HCT116 (cell line): Measurements from ENCODE around the gene ITGA7. TPM values are rescaled to one million over a fixed set of nuclear protein-coding genes. Genes with fewer than 3 reads are reported as not detected.

Source experiments
- ATAC-seq: fragments of 200-7000 bp; cut with Tn5 transposase; 2 replicates; pipeline ENCODE4 v1.9.1; 2020; ENCODE audit warnings: mild to moderate bottlenecking, moderate library complexity
- BruUV-seq: library from RNA; stranded (reverse); fragments of 400-500 nt; replicated peaks from 2 replicates; lab custom pipeline; 2021; lab: Mats Ljungman, UMichigan
- CTCF ChIA-PET: fragments of 300-600 bp; sonication (Branson Sonifier 250); formaldehyde crosslinking; loops from one replicate; lab custom pipeline; 2021; ENCODE audit warnings: antibody characterized with exemption; lab: Charles Lee
- POLR2A ChIA-PET: fragments of 300-600, 350-600 bp; sonication (Branson Sonifier 250); formaldehyde crosslinking; loops from one replicate; lab custom pipeline; 2021; ENCODE audit warnings: antibody characterized with exemption; lab: Charles Lee
- RAD21 ChIA-PET, 2 experiments: fragments of 300-600 bp; sonication (Branson Sonifier 250); formaldehyde crosslinking; loops; one replicate each; lab custom pipeline; 2023; ENCODE audit warnings: low total read pairs in 2 of 2; ENCODE audit not compliant: uncharacterized antibody in 2 of 2, unreplicated experiment in 2 of 2, low non-redundant PET in 1 of 2; lab: Charles Lee
- DNase-seq: peaks from one replicate; pipeline ENCODE4 v3.0.0-alpha.2; 2010; ENCODE audit warnings: low read depth, low spot score
- H2AFZ ChIP-seq: fragments of 200-600 bp; shearing (Covaris generic), sonication (generic); 2 replicates; pipeline ENCODE4 v1.6.1; 2017; ENCODE audit warnings: low read depth, mixed run types, mixed read lengths, antibody characterized with exemption, low read length; ENCODE audit not compliant: poor library complexity, severe bottlenecking
- H3K27ac ChIP-seq: 2 replicates; pipeline ENCODE4 v1.5.1; 2012; ENCODE audit warnings: low read depth, low read length
- H3K27me3 ChIP-seq: fragments of 200-600 bp; sonication (generic); 2 replicates; pipeline ENCODE4 v1.6.1; 2016; ENCODE audit warnings: mixed run types, low read length, mixed read lengths; ENCODE audit not compliant: insufficient read depth
- H3K36me3 ChIP-seq, 2 experiments: fragments of 200-500 bp in 1 of 2; fragments of 200-600 bp in 1 of 2; sonication (Bioruptor generic) in 1 of 2; sonication (generic) in 1 of 2; 2 replicates each; pipeline versions ENCODE4 v1.5.1 to v1.6.1; 2014 to 2016; ENCODE audit warnings: low read length in 2 of 2, inconsistent platforms in 1 of 2, mixed read lengths in 1 of 2, mixed run types in 1 of 2; ENCODE audit not compliant: insufficient read depth in 2 of 2, control insufficient read depth in 1 of 2
- H3K4me1 ChIP-seq, 2 experiments: fragments of 200-600 bp in 1 of 2; sonication (generic) in 1 of 2; 2 replicates each; pipeline versions ENCODE4 v1.5.1 to v1.6.1; 2012 to 2017; ENCODE audit warnings: low read length in 2 of 2, inconsistent platforms in 1 of 2, mild to moderate bottlenecking in 1 of 2, mixed read lengths in 1 of 2, mixed run types in 1 of 2, moderate library complexity in 1 of 2; ENCODE audit not compliant: insufficient read depth in 2 of 2, control insufficient read depth in 1 of 2
- H3K4me2 ChIP-seq: fragments of 200-600 bp; sonication (generic); 2 replicates; pipeline ENCODE4 v1.6.1; 2017; ENCODE audit warnings: mixed run types, low read length, mixed read lengths
- H3K4me3 ChIP-seq, 2 experiments: fragments of 200-600 bp in 1 of 2; sonication (generic) in 1 of 2; replicated peaks in 1 of 2; 2 replicates each; pipeline ENCODE4 v1.5.1; 2011 to 2016; ENCODE audit warnings: low read length in 2 of 2, control low read depth in 1 of 2, low read depth in 1 of 2, mild to moderate bottlenecking in 1 of 2, mixed read lengths in 1 of 2, mixed run types in 1 of 2
- H3K79me2 ChIP-seq: fragments of 200-600 bp; sonication (generic); 2 replicates; pipeline ENCODE4 v1.6.1; 2017; ENCODE audit warnings: mild to moderate bottlenecking, mixed run types, low read length, moderate library complexity, mixed read lengths; ENCODE audit not compliant: insufficient read depth
- H3K9ac ChIP-seq: fragments of 200-600 bp; sonication (generic); 2 replicates; pipeline ENCODE4 v1.6.1; 2016; ENCODE audit warnings: low read length, mixed read lengths
- H3K9me2 ChIP-seq: fragments of 200-600 bp; sonication (generic), shearing (Covaris generic); 2 replicates; pipeline ENCODE4 v1.6.1; 2017; ENCODE audit warnings: mixed run types, mild to moderate bottlenecking, moderate library complexity; ENCODE audit not compliant: insufficient read depth
- H3K9me3 ChIP-seq, 2 experiments: fragments of 200-500 bp in 1 of 2; fragments of 200-600 bp in 1 of 2; sonication (Bioruptor generic) in 1 of 2; sonication (generic) in 1 of 2; 2 replicates each; pipeline ENCODE4 v1.6.1; 2014 to 2017; ENCODE audit warnings: low read length in 2 of 2, mixed read lengths in 2 of 2, inconsistent platforms in 1 of 2, low read depth in 1 of 2, mild to moderate bottlenecking in 1 of 2, mixed run types in 1 of 2, moderate library complexity in 1 of 2; ENCODE audit not compliant: control insufficient read depth in 1 of 2, insufficient read depth in 1 of 2
- H4K20me1 ChIP-seq: fragments of 200-600 bp; sonication (generic), shearing (Covaris generic); 2 replicates; pipeline ENCODE4 v1.6.1; 2017; ENCODE audit warnings: mixed run types, mild to moderate bottlenecking, moderate library complexity; ENCODE audit not compliant: insufficient read depth
- FOSL1 ChIP-seq: IDR thresholded peaks from 2 replicates; pipeline ENCODE4 v1.6.1; 2012; ENCODE audit warnings: low read depth
- JUND ChIP-seq: IDR thresholded peaks from 2 replicates; pipeline ENCODE4 v1.6.1; 2012
- POLR2A ChIP-seq: IDR thresholded peaks from 2 replicates; pipeline ENCODE4 v1.7.0; 2011; ENCODE audit warnings: borderline replicate concordance; ENCODE audit not compliant: insufficient read depth, insufficient read length; ENCODE audit errors: extremely low read depth
- SRF ChIP-seq: IDR thresholded peaks from 2 replicates; pipeline ENCODE4 v1.6.1; 2012; ENCODE audit warnings: low read depth
- TCF7L2 ChIP-seq: IDR thresholded peaks from 2 replicates; pipeline ENCODE4 v1.7.0; 2011; ENCODE audit warnings: borderline replicate concordance, inconsistent platforms; ENCODE audit not compliant: insufficient read depth, insufficient read length; ENCODE audit errors: extremely low read depth
- ZNF274 ChIP-seq: fragments of 200-500 bp; sonication (Bioruptor generic); IDR thresholded peaks from 2 replicates; pipeline ENCODE4 v1.6.1; 2014; ENCODE audit warnings: mild to moderate bottlenecking, low read depth, low read length, inconsistent platforms
- intact Hi-C: fragments of 100-400 bp; cut with micrococcal nuclease; formaldehyde crosslinking; loops from 2 replicates; pipeline ENCODE4 v1.10.0; 2022
- total RNA-seq: library from RNA; stranded (reverse); gene quantifications from one replicate; pipeline ENCODE4 v1.2.1, GENCODE V29; 2021; ENCODE audit not compliant: unreplicated experiment
- TF ChIP-seq, protein P1 (sequence below): IDR thresholded peaks from 2 replicates; pipeline ENCODE4 v1.6.1; 2011; ENCODE audit warnings: mild to moderate bottlenecking, low read length, moderate library complexity; ENCODE audit not compliant: insufficient replicate concordance; ENCODE audit errors: extremely low read depth
- TF ChIP-seq, protein P2 (sequence below): IDR thresholded peaks from 2 replicates; pipeline ENCODE4 v1.6.1; 2012; ENCODE audit warnings: low read depth

Gene ITGA7
- total RNA-seq, 1 experiment from 2014 or later: 17.8 TPM

DNA sequence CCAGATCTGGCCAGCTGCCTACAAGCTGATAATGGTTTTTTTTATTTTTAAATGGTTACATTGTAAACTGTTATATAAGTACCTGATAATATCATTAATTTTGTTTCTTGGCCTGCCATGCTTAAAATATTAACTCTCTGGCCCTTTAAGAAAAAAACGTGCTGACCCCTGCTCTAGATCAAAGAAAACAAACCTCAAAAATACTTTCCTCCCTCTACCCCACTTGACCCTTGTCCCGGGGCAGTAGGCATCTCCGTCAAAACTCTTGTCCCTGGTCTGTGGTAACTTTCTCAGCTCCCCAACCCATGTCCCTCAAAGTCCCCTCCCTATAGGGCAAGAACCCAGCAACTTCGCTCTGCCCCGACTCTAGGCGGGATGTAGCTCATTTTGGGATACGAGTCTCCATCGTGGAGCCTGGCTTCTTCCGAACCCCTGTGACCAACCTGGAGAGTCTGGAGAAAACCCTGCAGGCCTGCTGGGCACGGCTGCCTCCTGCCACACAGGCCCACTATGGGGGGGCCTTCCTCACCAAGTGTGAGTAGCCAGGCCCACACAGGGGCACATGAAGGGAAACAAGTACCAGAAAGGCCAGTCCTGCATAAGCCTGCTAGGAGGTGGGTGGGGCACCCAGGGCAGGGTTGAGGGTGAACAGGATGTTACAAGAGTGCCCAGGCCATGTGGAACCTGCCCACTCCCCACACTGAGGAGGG is 16.0 kb upstream of the ITGA7 start:
- H3K27me3 ChIP-seq: no peaks in the 10 kb centered on the region
- H3K9ac ChIP-seq: no peak overlapping the region
- peaks cover 22% of the 10 kb centered on the region for H3K79me2 ChIP-seq
- H3K36me3 ChIP-seq: peaks cover 9 to 41% of the 10 kb centered on the region in 2 experiments; a peak in 3 of 4 replicates
- no peaks in the 10 kb centered on the region for H3K9me3 ChIP-seq
- no TSS peak for BruUV-seq
- TF ChIP-seq FOSL1: no peak
- TF ChIP-seq, protein P1, sequence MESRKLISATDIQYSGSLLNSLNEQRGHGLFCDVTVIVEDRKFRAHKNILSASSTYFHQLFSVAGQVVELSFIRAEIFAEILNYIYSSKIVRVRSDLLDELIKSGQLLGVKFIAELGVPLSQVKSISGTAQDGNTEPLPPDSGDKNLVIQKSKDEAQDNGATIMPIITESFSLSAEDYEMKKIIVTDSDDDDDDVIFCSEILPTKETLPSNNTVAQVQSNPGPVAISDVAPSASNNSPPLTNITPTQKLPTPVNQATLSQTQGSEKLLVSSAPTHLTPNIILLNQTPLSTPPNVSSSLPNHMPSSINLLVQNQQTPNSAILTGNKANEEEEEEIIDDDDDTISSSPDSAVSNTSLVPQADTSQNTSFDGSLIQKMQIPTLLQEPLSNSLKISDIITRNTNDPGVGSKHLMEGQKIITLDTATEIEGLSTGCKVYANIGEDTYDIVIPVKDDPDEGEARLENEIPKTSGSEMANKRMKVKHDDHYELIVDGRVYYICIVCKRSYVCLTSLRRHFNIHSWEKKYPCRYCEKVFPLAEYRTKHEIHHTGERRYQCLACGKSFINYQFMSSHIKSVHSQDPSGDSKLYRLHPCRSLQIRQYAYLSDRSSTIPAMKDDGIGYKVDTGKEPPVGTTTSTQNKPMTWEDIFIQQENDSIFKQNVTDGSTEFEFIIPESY: no peak
- H3K9me2 ChIP-seq: no peaks in the 10 kb centered on the region
- peak overlapping the region; percentile 14; the same call in 1 of the 2 replicates for H3K27ac ChIP-seq
- H2AFZ ChIP-seq: no peak overlapping the region
- ChIA-PET CTCF (interaction anchor here (1.1 to 2.0 kb wide), 4 partner anchors 8 to 18 kb away, joined by 3 to 12 read pairs (median 4); partner anchors contain the start of gene BLOC1S1), POLR2A (interaction anchor here (1.1 to 1.8 kb wide), 2 partner anchors 14 to 41 kb away, joined by 3 to 9 read pairs; no protein-coding TSS in a partner anchor), RAD21 (interaction anchor here in 1 of 2 experiments (0.6 kb wide), 1 partner anchor 13 kb away, joined by 3 read pairs; no protein-coding TSS in a partner anchor)
- intact Hi-C loops: no loop called here
- peaks cover 26 to 61% of the 10 kb centered on the region in 2 experiments for H3K4me1 ChIP-seq
- H3K4me3 ChIP-seq: no peak overlapping the region
- H3K4me2 ChIP-seq: no peak overlapping the region
- H4K20me1 ChIP-seq: no peaks in the 10 kb centered on the region
- ATAC-seq (no peak), DNase-seq (no peak)

DNA sequence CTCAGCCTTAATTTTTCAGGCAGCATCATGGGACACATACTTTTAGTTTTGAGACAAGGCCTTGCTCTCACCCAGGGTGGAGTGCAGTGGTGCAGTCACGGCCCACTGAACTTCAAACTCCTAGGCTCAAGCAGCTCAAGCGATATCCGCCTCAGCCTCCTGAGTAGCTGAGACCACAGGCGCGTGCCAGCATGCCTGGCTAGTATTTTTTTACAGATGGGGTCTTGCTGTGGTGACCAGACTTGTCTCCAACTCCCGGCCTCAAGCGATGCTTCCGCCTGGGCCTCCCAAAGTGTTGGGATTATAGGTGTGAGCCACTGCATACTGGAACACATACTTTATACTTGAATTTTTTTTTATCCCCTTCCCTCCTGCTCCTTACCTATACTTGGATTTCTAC is 15.2 kb upstream of the ITGA7 start:
- Histone ChIP-seq H3K4me2 (no peak overlapping the region), H3K27ac (no peak overlapping the region), H4K20me1 (no peaks in the 10 kb centered on the region), H3K27me3 (no peaks in the 10 kb centered on the region), H3K79me2 (peaks cover 18% of the 10 kb centered on the region), H3K4me3 (no peak overlapping the region), H2AFZ (no peak overlapping the region), H3K4me1 (peaks cover 26 to 65% of the 10 kb centered on the region in 2 experiments), H3K9me3 (no peaks in the 10 kb centered on the region), H3K36me3 (peaks cover 9 to 41% of the 10 kb centered on the region in 2 experiments; a peak in 3 of 4 replicates), H3K9ac (no peak overlapping the region), H3K9me2 (no peaks in the 10 kb centered on the region)
- CTCF ChIA-PET: interaction anchor here (1.1 to 2.0 kb wide), 3 partner anchors 14 to 17 kb away, joined by 3 to 12 read pairs (median 4); no protein-coding TSS in a partner anchor
- no TSS peak for BruUV-seq
- no peak for DNase-seq
- intact Hi-C loops: no loop called here
- no peak for ATAC-seq
- POLR2A ChIA-PET: no interaction called here
- RAD21 ChIA-PET: interaction anchor here in 1 of 2 experiments (0.6 kb wide), 1 partner anchor 13 kb away, joined by 3 read pairs; no protein-coding TSS in a partner anchor
- TF ChIP-seq POLR2A (no peak), SRF (no peak), ZNF274 (no peak), FOSL1 (no peak), TCF7L2 (no peak), JUND (no peak)
- TF ChIP-seq, protein P2, sequence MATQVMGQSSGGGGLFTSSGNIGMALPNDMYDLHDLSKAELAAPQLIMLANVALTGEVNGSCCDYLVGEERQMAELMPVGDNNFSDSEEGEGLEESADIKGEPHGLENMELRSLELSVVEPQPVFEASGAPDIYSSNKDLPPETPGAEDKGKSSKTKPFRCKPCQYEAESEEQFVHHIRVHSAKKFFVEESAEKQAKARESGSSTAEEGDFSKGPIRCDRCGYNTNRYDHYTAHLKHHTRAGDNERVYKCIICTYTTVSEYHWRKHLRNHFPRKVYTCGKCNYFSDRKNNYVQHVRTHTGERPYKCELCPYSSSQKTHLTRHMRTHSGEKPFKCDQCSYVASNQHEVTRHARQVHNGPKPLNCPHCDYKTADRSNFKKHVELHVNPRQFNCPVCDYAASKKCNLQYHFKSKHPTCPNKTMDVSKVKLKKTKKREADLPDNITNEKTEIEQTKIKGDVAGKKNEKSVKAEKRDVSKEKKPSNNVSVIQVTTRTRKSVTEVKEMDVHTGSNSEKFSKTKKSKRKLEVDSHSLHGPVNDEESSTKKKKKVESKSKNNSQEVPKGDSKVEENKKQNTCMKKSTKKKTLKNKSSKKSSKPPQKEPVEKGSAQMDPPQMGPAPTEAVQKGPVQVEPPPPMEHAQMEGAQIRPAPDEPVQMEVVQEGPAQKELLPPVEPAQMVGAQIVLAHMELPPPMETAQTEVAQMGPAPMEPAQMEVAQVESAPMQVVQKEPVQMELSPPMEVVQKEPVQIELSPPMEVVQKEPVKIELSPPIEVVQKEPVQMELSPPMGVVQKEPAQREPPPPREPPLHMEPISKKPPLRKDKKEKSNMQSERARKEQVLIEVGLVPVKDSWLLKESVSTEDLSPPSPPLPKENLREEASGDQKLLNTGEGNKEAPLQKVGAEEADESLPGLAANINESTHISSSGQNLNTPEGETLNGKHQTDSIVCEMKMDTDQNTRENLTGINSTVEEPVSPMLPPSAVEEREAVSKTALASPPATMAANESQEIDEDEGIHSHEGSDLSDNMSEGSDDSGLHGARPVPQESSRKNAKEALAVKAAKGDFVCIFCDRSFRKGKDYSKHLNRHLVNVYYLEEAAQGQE: no peak
- TF ChIP-seq, protein P1: no peak
